HG03280 (cell line): ENCODE results near the gene FANCC.

Experiments used
- ATAC-seq: cut with Tn5 transposase; IDR thresholded peaks from one replicate; pipeline ENCODE4 v1.9.1; 2021; ENCODE audit warnings: mild to moderate bottlenecking, moderate library complexity; ENCODE audit not compliant: unreplicated experiment

Gene FANCC

DNA sequence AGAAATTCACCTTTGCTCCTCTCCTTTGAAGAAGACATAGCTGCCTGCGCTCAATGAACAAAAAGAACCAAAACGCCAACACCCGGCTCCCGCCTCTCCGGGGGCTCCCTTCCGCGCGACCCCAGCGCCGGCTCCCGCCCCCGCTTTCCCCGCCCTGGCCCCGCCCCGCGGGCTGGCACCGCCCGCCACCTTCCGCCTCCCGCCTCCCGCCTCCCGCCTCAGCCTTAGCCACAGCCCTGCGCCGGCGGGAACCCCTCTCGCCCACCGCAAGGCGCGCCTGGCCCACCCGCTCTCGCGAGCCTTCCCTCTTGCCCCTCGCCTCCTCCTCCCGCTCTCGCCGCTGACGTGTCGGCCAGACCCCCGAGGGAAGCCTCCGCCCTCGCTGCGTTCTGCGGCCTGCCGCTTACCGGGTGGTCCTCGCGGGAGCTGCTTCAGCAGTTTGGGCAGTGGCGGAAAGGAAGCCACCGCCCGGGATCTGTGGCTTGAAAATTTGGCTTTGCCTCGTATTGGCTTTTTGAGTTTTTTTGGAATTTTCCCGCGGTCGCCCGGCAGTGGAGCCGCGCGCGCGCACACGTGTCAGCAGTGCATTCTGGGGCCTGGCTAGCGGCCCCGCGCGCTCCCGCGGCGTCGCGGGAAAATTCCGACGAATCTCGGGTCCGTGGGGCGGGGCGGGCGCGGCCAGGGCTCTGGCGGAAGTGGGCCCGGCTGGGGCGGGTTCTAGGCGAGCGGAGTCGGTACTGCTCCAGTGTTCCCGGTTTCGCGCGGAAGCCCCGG lies at the start of gene FANCC:
Gene FANCC (minus strand): TSS at position 591 of the 774 bp plus-strand sequence. CDS start 68,418 bp downstream, outside the sequence.
- peak; percentile 81 for ATAC-seq

- ATAC-seq, result no peak
Observed at GRCh38 chr9:95366731-95367325, 49.3 kb upstream of the FANCC start.

- ATAC-seq, result no peak
Observed at GRCh38 chr9:95365766-95366165, 48.3 kb upstream of the FANCC start.

DNA sequence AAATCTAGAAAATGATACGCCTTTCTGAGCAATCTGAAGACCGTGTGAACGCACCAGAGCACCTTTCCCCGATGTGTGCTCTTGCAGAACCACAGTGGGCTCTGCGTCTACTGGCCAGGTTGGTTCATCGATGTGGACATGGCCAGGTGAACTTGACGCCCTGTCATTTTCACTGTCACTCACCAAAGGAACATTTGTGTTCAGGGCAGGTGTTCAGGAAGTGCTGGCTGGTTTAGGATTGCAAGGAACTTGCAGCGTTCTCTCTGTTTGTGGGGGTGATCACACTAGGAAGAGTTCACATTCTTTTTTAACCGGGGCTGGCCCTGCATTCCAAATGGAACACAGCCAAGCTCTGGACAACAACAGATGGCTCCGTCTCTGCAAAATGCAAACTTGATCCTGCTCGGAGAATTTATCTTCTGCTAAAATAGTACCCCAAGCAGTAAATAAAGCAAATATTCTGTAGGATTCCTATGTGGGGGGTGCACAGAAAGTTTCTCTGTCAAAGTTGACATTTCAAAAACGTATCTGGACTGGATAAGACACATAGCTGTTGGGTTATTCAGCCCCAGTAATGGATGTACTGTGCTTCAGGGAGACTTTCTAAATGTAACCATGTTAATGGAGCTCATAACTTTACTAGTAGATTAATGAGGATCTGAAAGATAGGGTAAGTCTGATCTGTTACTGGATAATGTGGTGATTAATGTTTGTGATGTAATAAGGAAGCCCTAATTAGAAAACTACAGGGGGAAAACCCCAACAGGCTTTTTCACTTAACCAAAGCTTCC lies 45.7 kb upstream of the FANCC start:
- no peak for ATAC-seq

DNA sequence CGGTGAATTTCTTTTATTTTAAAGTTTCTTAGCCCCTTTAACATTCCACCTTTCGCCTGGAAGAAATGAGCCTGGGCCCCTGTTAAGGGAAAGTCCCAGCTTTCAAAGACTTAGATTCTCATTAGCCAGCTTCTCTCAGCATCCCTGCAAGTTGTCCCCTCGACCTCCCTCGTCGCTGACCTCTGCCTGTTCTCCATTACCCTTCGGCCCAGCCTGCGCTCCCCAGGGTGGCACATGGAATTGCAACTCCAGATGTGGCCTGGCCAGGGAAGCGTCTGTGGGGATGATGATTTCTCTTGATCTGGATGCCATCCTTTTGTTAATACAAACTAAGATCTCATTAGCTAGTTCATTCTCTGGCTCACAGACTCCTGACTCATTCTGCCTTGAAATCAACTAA lies 43.4 kb upstream of the FANCC start:
- ATAC-seq, result no peak

- ATAC-seq, result no peak
Observed at GRCh38 chr9:95357316-95357715, 39.8 kb upstream of the FANCC start.

GRCh38 chr9:95355500-95355899 lies 38.0 kb upstream of the FANCC start:
- no peak for ATAC-seq

DNA sequence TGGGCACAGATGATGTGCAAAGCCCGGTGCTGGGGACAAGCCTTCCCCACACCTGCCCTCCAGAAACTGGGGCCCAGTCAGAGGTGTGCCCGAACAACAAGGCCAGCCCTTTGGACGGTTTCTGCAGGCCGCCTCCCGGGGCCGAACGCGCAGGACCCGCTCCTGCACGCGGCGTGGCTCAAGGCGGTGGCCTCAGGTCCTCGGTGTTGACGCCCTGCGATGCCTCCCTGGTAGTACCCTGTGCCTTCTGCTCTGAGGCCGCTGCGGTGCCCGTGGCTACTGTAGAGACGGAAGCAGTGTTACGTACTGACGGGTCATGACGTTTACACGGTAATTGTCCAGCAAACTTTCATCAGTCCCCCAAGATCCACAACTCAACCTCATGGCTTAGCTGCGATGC lies 33.5 kb upstream of the FANCC start:
- no peak for ATAC-seq

- no peak for ATAC-seq
Observed at GRCh38 chr9:95350266-95350665, 32.8 kb upstream of the FANCC start.

GRCh38 chr9:95349091-95350038 lies 31.9 kb upstream of the FANCC start:
- ATAC-seq, result no peak

- no peak for ATAC-seq
Observed at GRCh38 chr9:95346021-95346420, 28.5 kb upstream of the FANCC start.

DNA sequence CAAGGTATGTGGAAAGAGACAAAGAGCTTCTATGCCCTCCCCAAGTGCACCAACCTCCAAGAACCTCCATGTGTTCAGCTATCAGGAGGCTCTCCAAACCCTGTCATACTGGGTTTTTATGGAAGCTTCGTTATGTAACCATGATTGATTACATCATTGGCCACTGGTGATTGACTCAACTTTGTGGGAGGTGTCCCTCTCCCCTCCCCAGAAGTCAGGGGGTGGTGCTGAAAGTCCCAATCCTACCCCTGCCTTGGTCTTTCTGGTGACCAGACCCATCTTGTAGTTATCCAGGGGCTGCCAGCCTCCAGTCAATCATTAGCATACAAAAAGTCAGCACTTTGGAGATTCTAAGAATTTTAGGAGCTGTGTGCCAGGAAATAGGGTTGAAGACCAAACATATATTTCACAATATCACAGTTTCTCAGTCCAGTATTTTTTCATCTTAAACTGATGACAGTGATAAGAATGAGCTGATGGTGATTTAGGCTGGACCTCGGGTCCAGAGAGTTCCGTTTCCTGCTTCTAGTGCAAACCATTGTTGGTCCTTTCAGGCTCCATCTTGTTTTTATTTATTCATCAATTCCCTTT lies 27.3 kb upstream of the FANCC start:
- ATAC-seq, result no peak

GRCh38 chr9:95343725-95344287 lies 26.3 kb upstream of the FANCC start:
- ATAC-seq, result no peak

GRCh38 chr9:95342571-95342970 lies 25.1 kb upstream of the FANCC start:
- ATAC-seq, result no peak

GRCh38 chr9:95341293-95341962 lies 23.9 kb upstream of the FANCC start:
- no peak for ATAC-seq

DNA sequence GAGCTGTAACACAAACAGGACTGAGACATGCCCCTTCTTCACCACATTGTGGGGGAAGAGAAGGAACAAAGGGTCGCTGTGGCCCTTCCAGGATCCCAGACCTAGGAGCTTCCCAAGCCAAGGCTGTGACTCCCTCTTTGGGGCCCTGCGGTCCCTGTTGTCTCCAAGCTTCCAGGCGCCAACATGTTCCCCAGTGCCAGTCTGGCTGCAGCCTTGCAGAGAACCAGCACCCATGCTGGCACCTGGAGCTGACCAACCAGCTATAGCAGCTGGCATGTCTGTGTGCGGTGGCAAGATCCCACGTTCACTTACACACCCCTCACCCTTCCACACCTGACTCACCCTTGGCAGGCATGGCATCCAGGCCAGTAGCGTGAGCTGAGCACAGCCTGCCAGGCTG lies 20.7 kb upstream of the FANCC start:
- no peak for ATAC-seq

DNA sequence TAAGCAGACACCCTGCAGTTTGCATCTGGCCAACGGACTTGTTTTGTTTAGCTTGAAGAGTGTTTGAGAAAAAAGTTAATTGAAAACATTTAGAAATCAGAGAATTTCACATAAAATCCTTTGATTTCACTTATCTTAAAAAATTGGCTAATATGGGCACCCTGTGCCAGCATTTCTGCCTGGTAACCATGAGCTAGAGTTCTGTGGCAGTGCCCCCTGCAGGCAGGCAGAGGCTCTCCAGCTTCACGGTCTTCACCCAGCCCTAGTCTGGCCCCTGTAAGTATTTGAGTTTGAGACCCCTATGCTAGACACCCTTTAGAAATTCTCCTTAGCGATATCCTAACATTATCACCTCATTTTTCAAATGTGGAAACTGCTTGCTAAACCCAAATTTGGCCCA lies 18.8 kb upstream of the FANCC start:
- ATAC-seq, result no peak

DNA sequence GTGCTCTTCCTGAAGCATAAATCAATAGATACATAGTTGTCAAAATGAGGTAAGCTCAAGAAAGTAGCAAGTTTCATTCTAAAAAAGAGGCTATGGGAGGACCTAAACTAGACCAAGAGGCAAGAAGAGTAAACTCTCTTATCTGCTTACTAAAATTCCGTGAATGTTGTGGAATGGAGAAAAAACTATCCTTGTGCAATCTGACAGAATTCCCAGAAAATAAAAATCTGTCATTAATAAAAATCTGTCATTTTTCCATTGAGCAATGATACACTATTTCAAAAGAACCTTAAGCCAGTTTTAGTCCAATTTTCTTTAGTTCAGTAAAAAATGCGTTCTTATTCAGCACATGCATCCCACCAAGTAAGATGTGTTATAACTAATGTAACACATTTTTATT lies 15.9 kb upstream of the FANCC start:
- no peak for ATAC-seq

GRCh38 chr9:95332860-95333259 lies 15.4 kb upstream of the FANCC start:
- no peak for ATAC-seq
